Brain microvascular endothelial cell (primary cell): ENCODE measurements around the gene HRCT1.

Experiments used
- DNase-seq: peaks from one replicate; pipeline ENCODE4 v3.0.0-alpha.2; 2020
- H3K27ac ChIP-seq: fragments of 250-450 bp; sonication (Bioruptor Pico); 2 replicates; pipeline ENCODE4 v1.5.1; 2020; ENCODE audit warnings: mild to moderate bottlenecking, moderate library complexity
- H3K27me3 ChIP-seq: fragments of 250-450 bp; sonication (Bioruptor Pico); replicated peaks from 2 replicates; pipeline ENCODE4 v1.5.1; 2020; ENCODE audit warnings: mild to moderate bottlenecking
- H3K36me3 ChIP-seq: fragments of 250-450 bp; sonication (Bioruptor Pico); replicated peaks from 2 replicates; pipeline ENCODE4 v1.5.1; 2020; ENCODE audit warnings: mild to moderate bottlenecking
- H3K4me3 ChIP-seq: 2 replicates; pipeline ENCODE4 v1.5.1; 2011; ENCODE audit warnings: low read depth, mild to moderate bottlenecking, control low read depth, low read length, moderate library complexity
- CTCF ChIP-seq: IDR thresholded peaks from 2 replicates; pipeline ENCODE4 v1.5.1; 2011; ENCODE audit warnings: low read depth, mild to moderate bottlenecking, moderate library complexity, low read length, control low read depth, inconsistent platforms; ENCODE audit errors: missing control alignments
- in situ Hi-C: cut with HindIII; loops from 2 replicates; pipeline ENCODE4 v1.10.0; 2017; ENCODE audit warnings: low sequenced_read_pairs, low pct_ligation_motif_present

Gene HRCT1

GRCh38 chr9:35945341-35946018 lies 39.5 kb downstream of the HRCT1 start:
- peak; percentile 98 for TF ChIP-seq CTCF
- in situ Hi-C loops, result no loop called here
- Histone ChIP-seq H3K4me3 (no peak overlapping the region), H3K36me3 (no peaks in the 10 kb centered on the region), H3K27me3 (no peaks in the 10 kb centered on the region), H3K27ac (no peak overlapping the region)
- DNase-seq, result peak; percentile 60

- TF ChIP-seq CTCF, result no peak
- H3K4me3 ChIP-seq, result no peak overlapping the region
- H3K27me3 ChIP-seq, result no peaks in the 10 kb centered on the region
- no peaks in the 10 kb centered on the region for H3K36me3 ChIP-seq
- DNase-seq, result no peak
- H3K27ac ChIP-seq, result no peak overlapping the region
- in situ Hi-C loops, result no loop called here
These were observed 42.4 kb downstream of the HRCT1 start for GRCh38 chr9:35948451-35948850.

- Histone ChIP-seq H3K36me3 (no peaks in the 10 kb centered on the region), H3K4me3 (no peak overlapping the region), H3K27ac (no peak overlapping the region), H3K27me3 (no peaks in the 10 kb centered on the region)
- no peak for TF ChIP-seq CTCF
- no peak for DNase-seq
- in situ Hi-C loops, result no loop called here
These were observed 42.9 kb downstream of the HRCT1 start for GRCh38 chr9:35948901-35949318.

- Histone ChIP-seq H3K4me3 (no peak overlapping the region), H3K27me3 (no peaks in the 10 kb centered on the region), H3K36me3 (no peaks in the 10 kb centered on the region), H3K27ac (peak overlapping the region; percentile 80)
- peak; percentile 79 for DNase-seq
- in situ Hi-C loops, result no loop called here
- TF ChIP-seq CTCF, result no peak
These were observed 45.7 kb downstream of the HRCT1 start for GRCh38 chr9:35951736-35952135.

GRCh38 chr9:35952526-35953191 lies 46.7 kb downstream of the HRCT1 start:
- in situ Hi-C loops, result no loop called here
- Histone ChIP-seq H3K27ac (no peak overlapping the region), H3K36me3 (no peaks in the 10 kb centered on the region), H3K27me3 (no peaks in the 10 kb centered on the region), H3K4me3 (no peak overlapping the region)
- TF ChIP-seq CTCF, result no peak
- no peak for DNase-seq
